22Rv1 (cell line): ENCODE results near the gene P4HA2.

Experiments used
- CTCF ChIP-seq: fragments of 450-650 bp; IDR thresholded peaks from 2 replicates; pipeline ENCODE4 v1.5.1; 2017; ENCODE audit warnings: mild to moderate bottlenecking
- ZFX ChIP-seq: fragments of 450-650 bp; IDR thresholded peaks from 2 replicates; pipeline ENCODE4 v1.6.1; 2017; ENCODE audit warnings: antibody characterized with exemption, borderline replicate concordance

- TF ChIP-seq CTCF, result no peak
- no peak for TF ChIP-seq ZFX
Measured at GRCh38 chr5:132234684-132235062, 7.0 kb upstream of the P4HA2 start.
